Measurements from ENCODE around the gene C1orf35. TPM values are rescaled to one million over a fixed set of nuclear protein-coding genes. Genes with fewer than 3 reads are reported as not detected.

C1orf35 gene
- total and polyA plus RNA-seq, 9 of the 15 experiments (the other 6 are each of a cell fraction or from before 2014, with no cell fraction given) = 3.2 to 48.7 (median 12.5) TPM

- TF ChIP-seq DEAF1 (CRISPR knock-in tag; IDR thresholded peaks at IDR 0.05) (0 out of 2 replicates have a peak, but pooled peaks have one; percentile 7), MYBL2 (IDR thresholded peaks at IDR 0.05; ENCODE audit: low read depth) (no peak), MYBL2 (CRISPR knock-in tag; IDR thresholded peaks at IDR 0.05; ENCODE audit: borderline replicate concordance) (no peak), SP1 (CRISPR knock-in tag; IDR thresholded peaks at IDR 0.05) (peak; percentile 83; the same call in 1 of the 2 replicates), TBL1XR1 (IDR thresholded peaks at IDR 0.05; ENCODE audit: low read length in 2 of 2) (no peak), AFF4 (CRISPR knock-in tag; IDR thresholded peaks at IDR 0.05) (peak; percentile 95), POLR2H (tag; IDR thresholded peaks at IDR 0.05; ENCODE audit: low read depth) (peak; percentile 77), CBFA2T2 (conservative IDR thresholded peaks at IDR 0.05) (no peak), ZNF212 (CRISPR knock-in tag; IDR thresholded peaks at IDR 0.05) (peak; percentile 76; the same call in 1 of the 2 replicates), ZNF511 (CRISPR knock-in tag; IDR thresholded peaks at IDR 0.05) (peak; percentile 13; the same call in 1 of the 2 replicates), CUX1 (CRISPR knock-in tag; IDR thresholded peaks at IDR 0.05) (no peak), TCF7L2 (IDR thresholded peaks at IDR 0.05; ENCODE audit: low read depth, low read length) (no peak)
Measured at GRCh38 chr1:228082214-228082917, 20.8 kb downstream of the C1orf35 start, which contains the start of gene ARF1 (continued).
